IMR-90 (cell line): ENCODE data around the gene ZBTB22. TPM values are rescaled to one million over a fixed set of nuclear protein-coding genes. Genes with fewer than 3 reads are reported as not detected.
A peak's percentile ranks its signal among the peaks of the same experiment; 100 is the strongest.

Experiments
- ATAC-seq: fragments of 200-7000 bp; cut with Tn5 transposase; 2 replicates; pipeline ENCODE4 v1.9.1; 2020; ENCODE audit warnings: low read depth, mild to moderate bottlenecking, moderate library complexity
- Bru-seq: library from RNA; stranded (reverse); fragments of 400-500 nt; gene quantifications from one replicate; lab custom pipeline; 2021; lab: Mats Ljungman, UMichigan
- BruChase-seq, 2 experiments: library from RNA; stranded (reverse); fragments of 400-500 nt; gene quantifications; one replicate each; lab custom pipeline; 2021; lab: Mats Ljungman, UMichigan
- BruUV-seq: library from RNA; stranded (reverse); fragments of 400-500 nt; replicated peaks from 2 replicates; lab custom pipeline; 2021; lab: Mats Ljungman, UMichigan
- CTCF ChIA-PET: fragments of 300-600 bp; formaldehyde crosslinking; extraction: SDS; loops from one replicate; lab custom pipeline; 2021; ENCODE audit warnings: antibody characterized with exemption; lab: Yijun Ruan, JAX
- POLR2A ChIA-PET: fragments of 300-600 bp; sonication (Branson Sonifier 250); formaldehyde crosslinking; loops from one replicate; lab custom pipeline; 2022; ENCODE audit warnings: antibody characterized with exemption; ENCODE audit not compliant: unreplicated experiment; lab: Charles Lee
- DNase-seq: peaks from one replicate; pipeline ENCODE4 v3.0.0; 2013
- H2AFZ ChIP-seq: replicated peaks from 2 replicates; pipeline ENCODE3; 2013; ENCODE audit warnings: low read length, mild to moderate bottlenecking; ENCODE audit not compliant: poor library complexity
- H2AK5ac ChIP-seq: 2 replicates; pipeline ENCODE4 v1.6.1; 2013; ENCODE audit warnings: low read depth, low read length, inconsistent platforms
- H2AK9ac ChIP-seq: replicated peaks from 2 replicates; pipeline ENCODE3; 2013; ENCODE audit warnings: mild to moderate bottlenecking, low read depth, low read length, moderate library complexity; ENCODE audit not compliant: poor library complexity
- H2BK120ac ChIP-seq: 2 replicates; pipeline ENCODE4 v1.6.1; 2013; ENCODE audit warnings: low read depth, low read length, inconsistent platforms
- H2BK15ac ChIP-seq: 3 replicates; pipeline ENCODE4 v1.6.1; 2013; ENCODE audit warnings: low read depth, low read length, inconsistent platforms
- H2BK20ac ChIP-seq: 2 replicates; pipeline ENCODE4 v1.6.1; 2013; ENCODE audit warnings: low read depth, mild to moderate bottlenecking, inconsistent platforms, low read length, moderate library complexity
- H2BK5ac ChIP-seq: 2 replicates; pipeline ENCODE4 v1.6.1; 2013; ENCODE audit warnings: mild to moderate bottlenecking, low read depth, low read length, inconsistent platforms; ENCODE audit not compliant: poor library complexity, severe bottlenecking
- H3K14ac ChIP-seq: replicated peaks from 2 replicates; pipeline ENCODE4 v1.6.1; 2013; ENCODE audit warnings: low read depth, low read length, inconsistent platforms
- H3K18ac ChIP-seq: 2 replicates; pipeline ENCODE4 v1.6.1; 2013; ENCODE audit warnings: low read depth, low read length, control low read depth
- H3K23ac ChIP-seq: 2 replicates; pipeline ENCODE4 v1.6.1; 2013; ENCODE audit warnings: low read depth, low read length, inconsistent platforms
- H3K27ac ChIP-seq: 2 replicates; pipeline ENCODE4 v1.5.1; 2013; ENCODE audit warnings: mild to moderate bottlenecking, control low read depth, low read length; ENCODE audit not compliant: insufficient read depth
- H3K27me3 ChIP-seq: 2 replicates; pipeline ENCODE4 v1.6.1; 2013; ENCODE audit warnings: low read length; ENCODE audit not compliant: control insufficient read depth, insufficient read depth
- H3K36me3 ChIP-seq: 2 replicates; pipeline ENCODE4 v1.6.1; 2013; ENCODE audit warnings: low read length, mixed read lengths; ENCODE audit not compliant: control insufficient read depth, insufficient read depth
- H3K4ac ChIP-seq: 2 replicates; pipeline ENCODE4 v1.6.1; 2013; ENCODE audit warnings: low read depth, low read length, inconsistent platforms
- H3K4me1 ChIP-seq: 2 replicates; pipeline ENCODE4 v1.6.1; 2013; ENCODE audit warnings: low read length, mixed read lengths; ENCODE audit not compliant: control insufficient read depth, insufficient read depth
- H3K4me2 ChIP-seq: 2 replicates; pipeline ENCODE4 v1.6.1; 2013; ENCODE audit warnings: low read depth, mild to moderate bottlenecking, control low read depth, low read length, moderate library complexity
- H3K4me3 ChIP-seq: 2 replicates; pipeline ENCODE4 v1.5.1; 2013; ENCODE audit warnings: low read depth, mild to moderate bottlenecking, control low read depth, low read length, moderate library complexity; ENCODE audit not compliant: insufficient read depth
- H3K56ac ChIP-seq: 2 replicates; pipeline ENCODE4 v1.6.1; 2013; ENCODE audit warnings: low read length, inconsistent platforms; ENCODE audit not compliant: insufficient read depth; ENCODE audit errors: extremely low read depth
- H3K79me1 ChIP-seq, 2 experiments: 2 replicates each; pipeline ENCODE4 v1.6.1; 2013; ENCODE audit warnings: low read length in 2 of 2, inconsistent platforms in 1 of 2, low read depth in 1 of 2
- H3K9ac ChIP-seq: 2 replicates; pipeline ENCODE4 v1.6.1; 2013; ENCODE audit warnings: low read depth, low read length, control low read depth
- H3K9me1 ChIP-seq: 2 replicates; pipeline ENCODE4 v1.6.1; 2013; ENCODE audit warnings: low read length, inconsistent platforms; ENCODE audit not compliant: insufficient read depth
- H3K9me3 ChIP-seq: 2 replicates; pipeline ENCODE4 v1.6.1; 2013; ENCODE audit warnings: low read length; ENCODE audit not compliant: control insufficient read depth, insufficient read depth
- H4K20me1 ChIP-seq: 2 replicates; pipeline ENCODE4 v1.6.1; 2013; ENCODE audit warnings: low read length, inconsistent platforms; ENCODE audit not compliant: insufficient read depth
- H4K5ac ChIP-seq: 2 replicates; pipeline ENCODE4 v1.6.1; 2013; ENCODE audit warnings: mild to moderate bottlenecking, low read depth, low read length, control low read depth
- H4K8ac ChIP-seq, 2 experiments: 2 replicates each; pipeline ENCODE4 v1.6.1; 2013; ENCODE audit warnings: low read depth in 2 of 2, low read length in 2 of 2, control low read depth in 1 of 2, inconsistent platforms in 1 of 2
- H4K91ac ChIP-seq: 2 replicates; pipeline ENCODE4 v1.6.1; 2013; ENCODE audit warnings: low read depth, low read length, inconsistent platforms; ENCODE audit not compliant: insufficient read depth
- BHLHE40 ChIP-seq: fragments of 150-350 bp; IDR thresholded peaks from 2 replicates; pipeline ENCODE4 v1.6.1; 2016; ENCODE audit warnings: mild to moderate bottlenecking, low read depth, low read length
- CEBPB ChIP-seq: IDR thresholded peaks from 2 replicates; pipeline ENCODE4 v1.6.1; 2012; ENCODE audit warnings: low read depth, low read length, improper control_type of control experiment
- MAZ ChIP-seq: IDR thresholded peaks from 2 replicates; pipeline ENCODE4 v1.6.1; 2012; ENCODE audit warnings: low read depth, mild to moderate bottlenecking, low read length, improper control_type of control experiment, moderate library complexity, borderline replicate concordance
- MXI1 ChIP-seq: IDR thresholded peaks from 2 replicates; pipeline ENCODE4 v1.6.1; 2012; ENCODE audit warnings: low read depth, mild to moderate bottlenecking, low read length, moderate library complexity, borderline replicate concordance
- NFE2L2 ChIP-seq: fragments of 150-350 bp; IDR thresholded peaks from 2 replicates; pipeline ENCODE4 v1.6.1; 2016; ENCODE audit warnings: low read depth, mild to moderate bottlenecking, low read length
- POLR2A ChIP-seq: IDR thresholded peaks from 2 replicates; pipeline ENCODE4 v1.6.1; 2012; ENCODE audit warnings: mild to moderate bottlenecking, low read depth, low read length
- RCOR1 ChIP-seq: IDR thresholded peaks from 2 replicates; pipeline ENCODE4 v1.6.1; 2012; ENCODE audit warnings: mild to moderate bottlenecking, low read length, improper control_type of control experiment; ENCODE audit not compliant: insufficient replicate concordance
- USF2 ChIP-seq: fragments of 150-350 bp; IDR thresholded peaks from 2 replicates; pipeline ENCODE4 v1.6.1; 2017; ENCODE audit warnings: mild to moderate bottlenecking, antibody characterized with exemption, low read length, low read depth
- WGBS, 2 experiments: methylation state at CpG; one replicate each; pipeline versions ENCODE4 v1.1.5 to v1.1.7; 2013; ENCODE audit warnings: missing lambda C conversion rate in 2 of 2; ENCODE audit not compliant: insufficient read length in 1 of 2; ENCODE audit errors: extremely low coverage in 2 of 2; 5-methylcytosine and 5-hydroxymethylcytosine counted together
- dilution Hi-C: fragments of 300-500 bp; cut with HindIII; formaldehyde crosslinking; loops from one replicate; pipeline ENCODE4 v1.14.3; 2018; ENCODE audit warnings: low sequenced_read_pairs; ENCODE audit not compliant: unreplicated experiment
- in situ Hi-C: fragments of 300-500 bp; cut with MboI; formaldehyde crosslinking; loops from 3 replicates; pipeline ENCODE4 v1.14.3; 2019; ENCODE audit warnings: low sequenced_read_pairs, inconsistent platforms, mixed read lengths
- intact Hi-C: fragments of 100-400 bp; cut with micrococcal nuclease; formaldehyde crosslinking; loops from 2 replicates; pipeline ENCODE4 v1.10.0; 2022
- long read RNA-seq: library from polyadenylated mRNA; unstranded; transcript quantifications from one replicate; pipeline ENCODE4 v2.0.0, GENCODE V29; 2021; ENCODE audit not compliant: unreplicated experiment
- polyA plus RNA-seq, 3 experiments: library from polyadenylated mRNA; depleted of rRNA; stranded (reverse); fragments of >200 nt; gene quantifications; 2 replicates each; pipeline ENCODE4 v1.2.3, GENCODE V29; 2012; ENCODE audit warnings: low replicate concordance in 1 of 3
- total RNA-seq: library from RNA; depleted of rRNA; stranded (reverse); fragments of >200 nt; gene quantifications from 2 replicates; pipeline ENCODE4 v1.2.3, GENCODE V29; 2012; rRNA removed
- TF ChIP-seq, protein P1 (sequence below): fragments of 150-350 bp; IDR thresholded peaks from 2 replicates; pipeline ENCODE4 v1.6.1; 2016; ENCODE audit warnings: low read depth, mild to moderate bottlenecking, low read length, moderate library complexity, borderline replicate concordance

ZBTB22 gene
- 5.8 and 6.8 TPM in 2 replicates for total RNA-seq
- polyA plus RNA-seq (2012; rRNA removed) = 12.7 and 13.0 TPM in 2 replicates
- polyA plus RNA-seq (2012; cell fraction: cytosol; rRNA removed) = 6.9 and 17.4 TPM in 2 replicates
- 10.1 and 18.2 TPM in 2 replicates for polyA plus RNA-seq (2012; cell fraction: nucleus; rRNA removed; ENCODE audit: low replicate concordance)
- Bru-seq, nascent RNA = percentile 54 among the genes with signal in this experiment
- percentile 57 among the genes with signal in this experiment for BruChase-seq, experiment 1, labeled RNA remaining after a 6-hour chase
- percentile 68 among the genes with signal in this experiment for BruChase-seq, experiment 2, labeled RNA remaining after a 2-hour chase
- long read RNA-seq, transcript ZBTB22-208 (2 exons, 2,651 nt) = major isoform, 15 of 27 reads
- long read RNA-seq, partial matches to known transcripts = 0 of 27 reads
- long read RNA-seq, other reads (novel, unspliced or antisense) = 12 of 27 reads

DNA sequence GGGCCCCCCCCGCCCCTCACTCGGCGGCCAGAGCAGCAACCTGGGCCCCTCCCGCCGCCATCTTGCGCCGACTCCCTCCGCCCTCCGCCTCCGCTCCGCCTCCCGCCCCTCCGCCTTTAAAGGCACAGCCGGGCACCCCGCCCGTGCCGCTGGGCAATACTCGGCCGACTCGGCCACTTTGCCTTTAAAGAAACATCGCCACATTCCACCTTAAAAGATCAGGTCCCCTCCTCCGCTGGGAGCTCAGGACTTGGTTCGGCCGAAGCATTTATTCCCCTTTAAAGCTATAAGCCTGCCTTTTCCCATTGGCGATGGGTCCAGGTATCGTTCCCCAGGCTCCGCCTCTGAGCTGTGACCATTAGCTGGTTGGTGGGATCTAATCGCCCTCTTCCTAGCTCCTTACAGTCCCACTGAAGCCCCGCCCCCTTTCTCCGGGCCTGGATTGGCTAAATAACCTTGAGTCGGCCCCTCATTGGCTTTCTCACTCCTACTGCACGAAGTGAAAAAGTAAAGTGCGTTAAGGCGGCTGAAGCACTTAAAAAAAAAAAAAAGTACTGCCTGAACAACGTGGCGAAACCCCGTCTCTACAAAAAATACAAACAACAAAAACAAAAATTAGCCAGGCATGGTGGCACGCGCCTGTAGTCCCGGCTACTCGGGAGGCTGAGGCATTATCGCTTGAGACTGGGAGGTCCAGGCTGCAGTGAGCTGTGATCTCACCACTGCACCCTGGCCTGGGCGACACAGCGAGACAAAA, at the start of gene ZBTB22:
TSS of gene ZBTB22 (minus strand) at position 76 of the 757 bp plus-strand sequence. CDS start 828 bp downstream, outside the sequence.
- no peaks in the 10 kb centered on the region for H3K9me3 ChIP-seq
- peak within 1 kb of the TSS; percentile 40 to 69; a peak in 3 of 4 replicates for H4K8ac ChIP-seq
- peak within 1 kb of the TSS; percentile 55 for H3K4me3 ChIP-seq
- CTCF ChIA-PET = no interaction called here
- H2BK15ac ChIP-seq = peak within 1 kb of the TSS; percentile 30; the same call in 1 of the 3 replicates
- peak within 1 kb of the TSS; percentile 65 for H3K14ac ChIP-seq
- H3K36me3 ChIP-seq = peaks cover 28% of the 10 kb centered on the region
- POLR2A ChIA-PET = interaction anchor here (0.7 to 1.5 kb wide), 3 partner anchors 29 to 105 kb away, joined by 3 to 7 read pairs (median 6); partner anchors contain the start of genes PFDN6 and WDR46
- peak within 1 kb of the TSS; percentile 7 for H4K91ac ChIP-seq
- H3K18ac ChIP-seq = peak within 1 kb of the TSS; percentile 8; the same call in 1 of the 2 replicates
- peak within 1 kb of the TSS; percentile 59 for H2AK9ac ChIP-seq
- DNase-seq = peak; percentile 99
- peak within 1 kb of the TSS; percentile 71; the same call in 1 of the 2 replicates for H3K23ac ChIP-seq
- in situ Hi-C loops = no loop called here
- peaks cover 22% of the 10 kb centered on the region for H3K9me1 ChIP-seq
- peak within 1 kb of the TSS; percentile 85 for H2AFZ ChIP-seq
- peaks cover 36 to 81% of the 10 kb centered on the region in 2 experiments for H3K79me1 ChIP-seq
- TF ChIP-seq NFE2L2 = no peak
- TF ChIP-seq POLR2A = peak; percentile 53; the same call in 1 of the 2 replicates
- TF ChIP-seq USF2 = no peak; the same call in 1 of the 2 replicates
- TF ChIP-seq RCOR1 = no peak
- TF ChIP-seq, protein P1, sequence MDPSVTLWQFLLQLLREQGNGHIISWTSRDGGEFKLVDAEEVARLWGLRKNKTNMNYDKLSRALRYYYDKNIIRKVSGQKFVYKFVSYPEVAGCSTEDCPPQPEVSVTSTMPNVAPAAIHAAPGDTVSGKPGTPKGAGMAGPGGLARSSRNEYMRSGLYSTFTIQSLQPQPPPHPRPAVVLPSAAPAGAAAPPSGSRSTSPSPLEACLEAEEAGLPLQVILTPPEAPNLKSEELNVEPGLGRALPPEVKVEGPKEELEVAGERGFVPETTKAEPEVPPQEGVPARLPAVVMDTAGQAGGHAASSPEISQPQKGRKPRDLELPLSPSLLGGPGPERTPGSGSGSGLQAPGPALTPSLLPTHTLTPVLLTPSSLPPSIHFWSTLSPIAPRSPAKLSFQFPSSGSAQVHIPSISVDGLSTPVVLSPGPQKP = no peak
- no peak for TF ChIP-seq CEBPB
- no peak for TF ChIP-seq MXI1
- peak; percentile 63 for TF ChIP-seq BHLHE40
- peak; percentile 95 for TF ChIP-seq MAZ
- peak within 1 kb of the TSS; percentile 76; the same call in 1 of the 2 replicates for H2BK120ac ChIP-seq
- BruUV-seq = no TSS peak
- 3% methylated on average over 12 of the region's 44 CpGs; no CpG with 5 or more reads in 1 of the 2 experiments for WGBS, 2 experiments
- H4K20me1 ChIP-seq = peaks cover 10% of the 10 kb centered on the region
- peak within 1 kb of the TSS; percentile 97 for H2BK5ac ChIP-seq
- peak within 1 kb of the TSS; percentile 81; the same call in 1 of the 2 replicates for H2AK5ac ChIP-seq
- peak within 1 kb of the TSS; percentile 29 for H4K5ac ChIP-seq
- H3K27ac ChIP-seq = peak within 1 kb of the TSS; percentile 98
- 0 out of 2 replicates have a peak within 1 kb of the TSS, but pooled peaks have one; percentile 33 for H2BK20ac ChIP-seq
- no peaks in the 10 kb centered on the region for H3K27me3 ChIP-seq
- 0 out of 2 replicates have a peak within 1 kb of the TSS, but pooled peaks have one; percentile 26 for H3K56ac ChIP-seq
- H3K4me2 ChIP-seq = peak within 1 kb of the TSS; percentile 70
- intact Hi-C loops = no loop called here
- H3K4ac ChIP-seq = peak within 1 kb of the TSS; percentile 85
- peaks cover 35% of the 10 kb centered on the region for H3K4me1 ChIP-seq
- ATAC-seq = peak; percentile 74
- dilution Hi-C loops = no loop called here
- peak within 1 kb of the TSS; percentile 50 for H3K9ac ChIP-seq
